Thyroid gland (tissue), 4 donors: ENCODE results near the gene PHACTR1. TPM values are rescaled to one million over a fixed set of nuclear protein-coding genes. Genes with fewer than 3 reads are reported as not detected.

ENCODE experiments used
- DNase-seq, 2 donors: peaks; one replicate each; pipeline ENCODE4 v3.0.0-alpha.2; 2019
- H3K27ac ChIP-seq, 3 donors: fragments of 200-600 bp; sonication (generic); 1 replicate in 2 of 3; 2 replicates in 1 of 3; pipeline ENCODE4 v1.5.1; 2016 to 2019; ENCODE audit warnings: mild to moderate bottlenecking in 1 of 3, moderate library complexity in 1 of 3
- H3K27me3 ChIP-seq: fragments of 200-600 bp; sonication (generic); one replicate; pipeline ENCODE4 v1.5.1; 2019
- H3K36me3 ChIP-seq, 2 donors: fragments of 200-600 bp; sonication (generic); one replicate each; pipeline ENCODE4 v1.5.1; 2016 to 2019
- H3K4me1 ChIP-seq, 2 donors: fragments of 200-600 bp; sonication (generic); one replicate each; pipeline ENCODE4 v1.5.1; 2017 to 2019
- H3K4me3 ChIP-seq, 3 donors: fragments of 200-600 bp; sonication (generic); replicated peaks in 1 of 3; 1 replicate in 2 of 3; 2 replicates in 1 of 3; pipeline ENCODE4 v1.5.1; 2016; ENCODE audit warnings: mild to moderate bottlenecking in 1 of 3
- H3K9me3 ChIP-seq: fragments of 200-600 bp; sonication (generic); one replicate; pipeline ENCODE4 v1.5.1; 2017
- CTCF ChIP-seq, 6 experiments: fragments of 200-600 bp in 3 of 6; fragments of 450-650 bp in 3 of 6; sonication (generic) in 3 of 6; IDR thresholded peaks; one replicate each; pipeline ENCODE4 v1.5.1; 2016 to 2019; ENCODE audit warnings: antibody characterized with exemption in 6 of 6, mild to moderate bottlenecking in 2 of 6, inconsistent platforms in 1 of 6, moderate library complexity in 1 of 6
- POLR2A ChIP-seq, 2 donors: fragments of 450-650 bp; IDR thresholded peaks; one replicate each; pipeline ENCODE4 v1.6.1; 2017; ENCODE audit warnings: antibody characterized with exemption in 2 of 2, mild to moderate bottlenecking in 2 of 2, moderate library complexity in 1 of 2
- WGBS, 2 donors: methylation state at CpG; one replicate each; pipeline ENCODE4 v1.1.5; 2017; 5-methylcytosine and 5-hydroxymethylcytosine counted together
- intact Hi-C: fragments of 100-400 bp; cut with DNase I; formaldehyde crosslinking; loops from one replicate; pipeline ENCODE4 v1.15.1; 2023
- total RNA-seq, 4 donors: library from RNA; depleted of rRNA; stranded (reverse); fragments of >200 nt; gene quantifications; one replicate each; pipeline ENCODE4 v1.2.3, GENCODE V29; 2016

The PHACTR1 gene
- total RNA-seq, 4 donors from 2014 or later, result 2.9 to 8.6 (median 4.4) TPM

DNA sequence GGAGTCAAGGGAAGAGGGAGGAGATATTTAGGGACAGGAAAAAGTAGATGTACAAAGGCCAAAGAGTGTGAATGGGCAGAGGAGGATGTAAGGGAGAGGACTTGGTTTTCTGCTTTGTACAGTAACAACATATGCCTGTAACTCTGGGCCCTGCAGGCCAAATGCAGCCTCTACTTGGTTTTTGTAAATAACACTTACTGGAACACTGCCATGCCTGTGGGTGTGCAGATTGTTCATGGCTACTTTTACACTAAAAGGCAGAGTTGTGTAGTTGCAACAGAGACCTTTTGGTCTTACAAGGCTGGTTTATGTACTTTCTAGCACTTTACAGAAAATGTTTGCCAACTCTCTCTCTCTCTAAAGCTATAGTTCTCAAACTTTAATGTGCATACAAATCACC lies 157.1 kb downstream of the PHACTR1 start:
- TF ChIP-seq POLR2A (IDR thresholded peaks at IDR 0.05) (no peak), CTCF (IDR thresholded peaks at IDR 0.05) (no peak)
- H3K9me3 ChIP-seq, result no peaks in the 10 kb centered on the region
- intact Hi-C loops, result no loop called here
- no peaks in the 10 kb centered on the region for H3K27me3 ChIP-seq
- no peak overlapping the region for H3K4me3 ChIP-seq
- H3K4me1 ChIP-seq, result no peaks in the 10 kb centered on the region
- H3K27ac ChIP-seq, result no peak overlapping the region
- DNase-seq, result no peak
- H3K36me3 ChIP-seq, result no peaks in the 10 kb centered on the region

DNA sequence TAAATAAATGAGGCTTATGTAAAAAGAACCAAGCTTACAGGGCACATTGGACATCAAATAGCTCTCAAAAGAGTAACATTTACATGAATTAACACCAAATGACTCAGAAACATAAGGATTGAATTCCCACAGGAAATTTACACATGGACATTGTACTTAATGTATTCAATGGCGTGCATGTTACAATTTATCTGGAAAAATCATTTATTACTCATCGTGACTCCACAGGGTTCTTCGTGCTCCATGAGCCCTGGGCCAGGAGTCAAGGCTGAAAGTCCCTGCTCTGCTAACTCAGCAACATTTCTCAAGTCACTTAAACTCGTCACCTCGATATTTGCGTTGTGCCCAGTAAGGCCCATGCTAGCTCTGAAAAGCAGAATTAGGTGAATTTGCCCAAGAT lies 158.5 kb downstream of the PHACTR1 start:
- DNase-seq, result no peak
- Histone ChIP-seq H3K36me3 (no peaks in the 10 kb centered on the region), H3K4me3 (no peak overlapping the region), H3K9me3 (no peaks in the 10 kb centered on the region), H3K27me3 (no peaks in the 10 kb centered on the region), H3K27ac (no peak overlapping the region), H3K4me1 (no peaks in the 10 kb centered on the region)
- intact Hi-C loops, result no loop called here
- no peak for TF ChIP-seq POLR2A (IDR thresholded peaks at IDR 0.05)
- WGBS, 2 donors, result 84 to 91% methylated on average over 6 of the region's 6 CpGs

DNA sequence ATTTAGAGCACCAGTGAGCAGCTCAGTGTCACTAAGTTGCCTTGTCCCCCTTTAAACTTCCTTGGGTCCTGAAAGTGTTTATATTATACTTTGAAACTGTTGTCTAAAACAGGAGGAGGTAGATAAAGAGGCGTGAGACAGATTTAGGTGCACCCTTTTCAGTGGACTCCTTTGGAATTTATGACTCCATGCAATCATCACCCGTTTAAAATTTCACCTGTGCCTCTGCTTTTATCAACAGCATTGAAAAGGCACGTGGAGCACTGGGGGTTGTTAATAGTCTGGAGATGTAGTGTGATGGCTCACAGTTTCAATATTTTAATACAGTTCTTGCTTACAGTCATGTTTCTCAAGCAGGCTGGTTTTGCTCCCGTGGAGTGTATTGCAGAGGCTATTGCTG lies 162.2 kb downstream of the PHACTR1 start:
- Histone ChIP-seq H3K4me1 (no peaks in the 10 kb centered on the region), H3K27ac (no peak overlapping the region), H3K4me3 (no peak overlapping the region), H3K9me3 (no peaks in the 10 kb centered on the region), H3K27me3 (no peaks in the 10 kb centered on the region), H3K36me3 (no peaks in the 10 kb centered on the region)
- WGBS, 2 donors, result 76 to 82% methylated on average over 4 of the region's 4 CpGs
- no peak for DNase-seq
- intact Hi-C loops, result no loop called here
- no peak for TF ChIP-seq POLR2A (IDR thresholded peaks at IDR 0.05)
- no peak for TF ChIP-seq CTCF (IDR thresholded peaks at IDR 0.05)

DNA sequence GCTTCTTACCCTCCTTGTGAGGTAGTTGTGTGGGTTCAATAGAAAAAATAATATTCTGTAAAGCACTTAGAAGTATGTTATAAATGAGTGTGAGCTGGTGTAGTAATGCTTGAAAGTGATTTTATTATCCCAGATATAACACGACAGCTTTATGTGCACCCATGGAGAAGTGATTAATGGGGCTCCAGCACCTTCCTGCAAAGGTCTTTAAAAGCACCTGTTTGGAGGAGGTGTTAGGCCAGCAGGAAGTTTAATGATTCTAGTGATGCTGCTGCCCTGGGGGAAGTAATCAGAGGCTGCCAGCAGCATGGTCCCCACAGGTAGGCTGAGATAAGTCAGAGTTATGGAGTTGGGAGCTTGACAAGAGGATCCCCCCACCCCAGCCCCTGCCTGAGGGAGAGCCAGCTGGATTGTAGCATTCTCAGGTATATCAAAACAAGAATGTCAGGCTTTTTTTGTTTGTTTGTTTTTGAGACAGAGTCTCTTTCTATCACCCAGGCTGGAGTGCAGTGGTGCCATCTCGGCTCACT lies 166.3 kb downstream of the PHACTR1 start:
- WGBS, 2 donors, result 63 to 86% methylated on average over 2 of the region's 2 CpGs
- Histone ChIP-seq H3K27me3 (no peaks in the 10 kb centered on the region), H3K4me3 (no peak overlapping the region), H3K9me3 (no peaks in the 10 kb centered on the region), H3K27ac (no peak overlapping the region), H3K4me1 (no peaks in the 10 kb centered on the region), H3K36me3 (no peaks in the 10 kb centered on the region)
- intact Hi-C loops, result no loop called here
- TF ChIP-seq POLR2A (IDR thresholded peaks at IDR 0.05), result no peak
- no peak for TF ChIP-seq CTCF (IDR thresholded peaks at IDR 0.05)
- no peak for DNase-seq

GRCh38 chr6:12884983-12885382 lies 168.4 kb downstream of the PHACTR1 start:
- no peaks in the 10 kb centered on the region for H3K27me3 ChIP-seq
- TF ChIP-seq CTCF (IDR thresholded peaks at IDR 0.05) (no peak), POLR2A (IDR thresholded peaks at IDR 0.05) (no peak)
- 71 to 89% methylated on average over 7 of the region's 7 CpGs for WGBS, 2 donors
- H3K36me3 ChIP-seq, result no peaks in the 10 kb centered on the region
- no peaks in the 10 kb centered on the region for H3K9me3 ChIP-seq
- DNase-seq, result no peak
- no peak overlapping the region for H3K27ac ChIP-seq
- intact Hi-C loops, result no loop called here
- H3K4me1 ChIP-seq, result no peaks in the 10 kb centered on the region
- H3K4me3 ChIP-seq, result no peak overlapping the region
